OCI-LY1 (cell line): ENCODE results near the gene CDK16.

Experiments
- CTCF ChIP-seq: fragments of 200-600 bp; sonication (generic), shearing (Covaris generic); IDR thresholded peaks from 2 replicates; pipeline ENCODE4 v1.5.1; 2017; ENCODE audit warnings: mild to moderate bottlenecking, antibody characterized with exemption, low read length, moderate library complexity, mixed read lengths
- EZH2 ChIP-seq: fragments of 200-600 bp; sonication (generic), shearing (Covaris generic); IDR thresholded peaks from 2 replicates; pipeline ENCODE4 v1.8.0; 2017; ENCODE audit warnings: borderline replicate concordance, mixed run types, mild to moderate bottlenecking, antibody characterized with exemption, low read length, moderate library complexity, mixed read lengths

GRCh38 chrX:47180346-47180745 is 38.1 kb upstream of the CDK16 start:
- no peak for TF ChIP-seq CTCF
- TF ChIP-seq EZH2 = no peak
